ENCODE results near the gene HBS1L.

HBS1L gene

GRCh38 chr6:134949927-134950326 is 104.7 kb downstream of the HBS1L start, which contains the start of gene ALDH8A1:
Gene ALDH8A1, minus strand, starts transcription at chr6:134950101. Its CDS starts 48 bp downstream, at chr6:134950053.
- DNase-seq (ENCODE audit: low spot score), result no peak

- no peak for DNase-seq (ENCODE audit: low spot score)
Observed at GRCh38 chr6:134948691-134949090, 105.9 kb downstream of the HBS1L start.

- DNase-seq (ENCODE audit: low spot score), result no peak
Observed at GRCh38 chr6:134948142-134948541, 106.5 kb downstream of the HBS1L start.

GRCh38 chr6:134945045-134945444 is 109.6 kb downstream of the HBS1L start:
- DNase-seq (ENCODE audit: low spot score), result no peak

- DNase-seq (ENCODE audit: low spot score), result no peak
Observed at GRCh38 chr6:134943522-134944111, 111.0 kb downstream of the HBS1L start.

- DNase-seq (ENCODE audit: low spot score), result no peak
Observed at GRCh38 chr6:134938896-134939295, 115.7 kb downstream of the HBS1L start.

- no peak for DNase-seq (ENCODE audit: low spot score)
Observed at GRCh38 chr6:134937426-134937825, 117.2 kb downstream of the HBS1L start.

GRCh38 chr6:134936931-134937330 is 117.7 kb downstream of the HBS1L start:
- DNase-seq (ENCODE audit: low spot score), result no peak

GRCh38 chr6:134936476-134936875 is 118.1 kb downstream of the HBS1L start:
- DNase-seq (ENCODE audit: low spot score), result no peak

- no peak for DNase-seq (ENCODE audit: low spot score)
Observed at GRCh38 chr6:134934793-134935485, 119.7 kb downstream of the HBS1L start.

GRCh38 chr6:134932535-134933470 is 121.8 kb downstream of the HBS1L start:
- DNase-seq (ENCODE audit: low spot score), result no peak

GRCh38 chr6:134932098-134932497 is 122.5 kb downstream of the HBS1L start:
- DNase-seq (ENCODE audit: low spot score), result no peak

- no peak for DNase-seq (ENCODE audit: low spot score)
Observed at GRCh38 chr6:134930463-134930862, 124.2 kb downstream of the HBS1L start.

GRCh38 chr6:134928151-134928900 is 126.3 kb downstream of the HBS1L start:
- no peak for DNase-seq (ENCODE audit: low spot score)

GRCh38 chr6:134925800-134926199 is 128.8 kb downstream of the HBS1L start:
- DNase-seq (ENCODE audit: low spot score), result no peak

GRCh38 chr6:134921721-134922261 is 132.8 kb downstream of the HBS1L start:
- DNase-seq (ENCODE audit: low spot score), result no peak

- no peak for DNase-seq (ENCODE audit: low spot score)
Observed at GRCh38 chr6:134921276-134921675, 133.3 kb downstream of the HBS1L start.

- DNase-seq (ENCODE audit: low spot score), result no peak
Observed at GRCh38 chr6:134920422-134920821, 134.2 kb downstream of the HBS1L start.

- no peak for DNase-seq (ENCODE audit: low spot score)
Observed at GRCh38 chr6:134918418-134918961, 136.1 kb downstream of the HBS1L start.

GRCh38 chr6:134911547-134911946 is 143.1 kb downstream of the HBS1L start:
- no peak for DNase-seq (ENCODE audit: low spot score)

- no peak for DNase-seq (ENCODE audit: low spot score)
Observed at GRCh38 chr6:134910593-134910935, 144.1 kb downstream of the HBS1L start.

All from iPS-NIHi11 (cell line).